Stimulated activated CD8-positive, alpha-beta memory T cell treated with anti-CD3 and anti-CD28 coated beads, Interleukin-7, amount 100 ng/mL, for 4 hours (primary cell): ENCODE data around the gene LZTR1.

Experiments used
- DNase-seq, 2 donors: peaks; one replicate each; pipeline ENCODE4 v3.0.0-alpha.2; 2020; ENCODE audit warnings: low read depth in 2 of 2

The LZTR1 gene

GRCh38 chr22:20951151-20951931, 30.8 kb upstream of the LZTR1 start:
- no peak for DNase-seq

GRCh38 chr22:20951932-20952380, 30.1 kb upstream of the LZTR1 start:
- DNase-seq = no peak

- no peak for DNase-seq
These were observed 29.4 kb upstream of the LZTR1 start for GRCh38 chr22:20952544-20953341.

GRCh38 chr22:20953342-20953608, 28.8 kb upstream of the LZTR1 start:
- DNase-seq = no peak

GRCh38 chr22:20953668-20954500, 28.2 kb upstream of the LZTR1 start:
- no peak for DNase-seq

GRCh38 chr22:20955548-20955947, 26.5 kb upstream of the LZTR1 start:
- DNase-seq = no peak

GRCh38 chr22:20956258-20957101, 25.6 kb upstream of the LZTR1 start:
- DNase-seq = no peak

- no peak for DNase-seq
These were observed 24.9 kb upstream of the LZTR1 start for GRCh38 chr22:20957102-20957682.

GRCh38 chr22:20957683-20958431, 24.2 kb upstream of the LZTR1 start:
- no peak for DNase-seq

GRCh38 chr22:20959578-20960461, 22.3 kb upstream of the LZTR1 start:
- no peak for DNase-seq

GRCh38 chr22:20960609-20961008, 21.5 kb upstream of the LZTR1 start:
- no peak for DNase-seq

- no peak for DNase-seq
These were observed 19.6 kb upstream of the LZTR1 start for GRCh38 chr22:20962491-20962945.

GRCh38 chr22:20963201-20964052, 18.7 kb upstream of the LZTR1 start:
- DNase-seq = no peak

GRCh38 chr22:20964090-20964798, 17.9 kb upstream of the LZTR1 start:
- DNase-seq = no peak

GRCh38 chr22:20964799-20965103, 17.3 kb upstream of the LZTR1 start:
- no peak for DNase-seq

- no peak for DNase-seq
These were observed 16.8 kb upstream of the LZTR1 start for GRCh38 chr22:20965104-20965887.
